ENCODE results near the gene CYSRT1. TPM values are rescaled to one million over a fixed set of nuclear protein-coding genes. Genes with fewer than 3 reads are reported as not detected.

The CYSRT1 gene
- total RNA-seq, 1 donor from 2014 or later = not detected

DNA sequence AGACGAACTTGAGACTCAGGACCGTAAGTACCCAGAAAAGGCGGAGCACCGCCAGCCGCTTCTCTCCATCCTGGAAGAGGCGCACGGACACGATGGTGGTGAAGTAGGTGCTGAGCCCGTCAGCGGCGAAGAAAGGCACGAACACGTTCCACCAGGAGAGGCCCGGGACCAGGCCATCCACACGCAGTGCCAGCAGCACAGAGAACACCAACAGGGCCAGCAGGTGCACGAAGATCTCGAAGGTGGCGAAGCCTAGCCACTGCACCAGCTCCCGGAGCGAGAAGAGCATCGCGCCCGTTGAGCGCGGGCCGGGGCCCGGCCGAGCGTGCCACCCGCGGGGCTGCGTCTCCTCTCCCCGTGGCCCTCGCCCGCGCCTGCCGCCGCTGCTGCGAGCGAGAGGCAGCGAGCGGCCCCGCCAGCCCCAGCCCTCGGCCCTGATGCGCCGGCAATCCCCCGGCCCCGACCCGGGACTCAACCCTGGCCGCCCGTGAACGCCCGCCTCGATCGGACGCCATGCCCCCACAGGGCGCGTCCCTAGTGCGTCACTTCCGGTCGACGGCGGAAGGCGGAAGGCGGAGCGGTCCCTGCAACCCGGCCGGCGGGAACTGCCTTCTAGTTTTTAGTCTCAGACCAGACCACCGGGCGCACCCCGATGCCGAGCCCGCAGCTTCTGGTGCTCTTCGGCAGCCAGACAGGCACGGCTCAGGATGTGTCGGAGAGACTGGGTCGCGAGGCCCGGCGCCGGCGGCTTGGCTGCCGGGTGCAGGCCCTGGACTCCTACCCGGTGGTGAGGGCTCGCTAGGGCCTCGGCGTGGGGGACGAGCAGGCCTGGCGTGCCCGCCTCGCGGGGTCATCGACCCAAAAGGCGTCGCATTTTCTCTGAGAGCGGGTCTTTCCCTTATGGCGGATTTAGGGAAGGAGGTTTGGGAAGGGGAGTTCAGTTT, 19.6 kb upstream of the CYSRT1 start, which contains the start of the genes NDOR1 and TMEM203:
NDOR1 (plus strand) TSS at position 575 of the 944 bp plus-strand sequence; CDS start at position 653, 78 bp downstream.
TMEM203 (minus strand) TSS at position 523 of the 944 bp plus-strand sequence; CDS start at position 289, 234 bp downstream.
- Histone ChIP-seq H3K9me3 (ENCODE audit: control insufficient read depth in 3 of 3, low read length in 3 of 3) (no peaks in the 10 kb centered on the region), H3K36me3 (ENCODE audit: control insufficient read depth in 3 of 3, insufficient read depth in 3 of 3, low read length in 3 of 3) (peaks cover 3 to 12% (median 3%) of the 10 kb centered on the region in 3 donors), H3K4me3 (ENCODE audit: low read length in 3 of 3) (peak within 1 kb of the TSS; percentile 96 to 99 (median 97)), H3K4me1 (ENCODE audit: control insufficient read depth in 3 of 3, insufficient read depth in 3 of 3, low read length in 3 of 3) (peaks cover 51 to 61% (median 52%) of the 10 kb centered on the region in 3 donors), H3K27ac (ENCODE audit: low read depth, low read length) (peak within 1 kb of the TSS; percentile 73), H3K9ac (ENCODE audit: low read depth in 1 of 3, low read length in 3 of 3) (peak within 1 kb of the TSS; percentile 84 to 93 (median 91)), H3K27me3 (ENCODE audit: control insufficient read depth in 3 of 3, insufficient read depth in 3 of 3, low read length in 3 of 3) (no peaks in the 10 kb centered on the region)

DNA sequence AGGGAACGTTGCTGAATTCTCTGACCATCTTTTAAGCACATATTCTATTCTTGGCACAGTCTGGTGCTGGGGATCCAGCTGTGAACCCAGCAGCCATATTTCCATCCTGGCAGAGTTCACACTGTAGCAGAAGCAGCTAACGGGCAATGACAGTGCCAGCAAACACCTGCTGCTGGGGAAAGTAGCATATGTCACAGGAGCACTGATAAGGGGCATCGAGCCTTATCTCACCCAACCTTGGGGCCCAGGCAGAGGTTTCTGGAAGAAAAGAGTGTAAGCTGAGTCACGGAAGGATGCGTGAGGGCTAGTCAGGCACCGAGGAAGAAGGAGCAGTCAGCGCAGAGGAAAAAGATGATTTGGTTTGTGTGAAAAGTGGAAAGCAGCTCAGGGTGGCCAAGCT, 18.4 kb upstream of the CYSRT1 start:
- Histone ChIP-seq H3K4me1 (ENCODE audit: control insufficient read depth in 3 of 3, insufficient read depth in 3 of 3, low read length in 3 of 3) (peaks cover 45 to 54% (median 46%) of the 10 kb centered on the region in 3 donors), H3K27me3 (ENCODE audit: control insufficient read depth in 3 of 3, insufficient read depth in 3 of 3, low read length in 3 of 3) (no peaks in the 10 kb centered on the region), H3K9ac (ENCODE audit: low read depth in 1 of 3, low read length in 3 of 3) (peak overlapping the region; percentile 84 to 93 (median 91)), H3K4me3 (ENCODE audit: low read length in 3 of 3) (peak overlapping the region; percentile 96 to 99 (median 97)), H3K27ac (ENCODE audit: low read depth, low read length) (no peak overlapping the region), H3K36me3 (ENCODE audit: control insufficient read depth in 3 of 3, insufficient read depth in 3 of 3, low read length in 3 of 3) (peaks cover 3 to 12% (median 3%) of the 10 kb centered on the region in 3 donors), H3K9me3 (ENCODE audit: control insufficient read depth in 3 of 3, low read length in 3 of 3) (no peaks in the 10 kb centered on the region)

DNA sequence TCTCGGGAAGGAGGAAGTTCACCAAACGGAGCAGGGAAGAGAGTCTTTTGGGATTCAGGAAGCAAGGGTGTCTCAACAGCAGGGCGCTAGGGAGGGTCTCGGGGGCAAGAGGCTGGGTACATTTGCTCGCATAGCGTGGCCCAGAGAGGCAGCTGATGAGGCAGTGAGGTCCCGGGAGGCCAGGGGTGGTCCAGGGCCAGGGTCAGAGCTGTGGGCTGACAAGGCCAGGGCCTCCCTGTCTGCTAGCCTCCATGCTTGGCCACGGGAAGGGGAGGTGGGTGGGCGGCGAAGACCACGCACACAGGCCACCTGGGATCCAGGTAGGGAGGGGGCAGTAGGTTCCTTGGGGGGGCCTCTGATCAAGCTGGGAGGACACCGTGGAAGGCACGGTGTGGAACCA, 13.4 kb upstream of the CYSRT1 start:
- Histone ChIP-seq H3K27me3 (ENCODE audit: control insufficient read depth in 3 of 3, insufficient read depth in 3 of 3, low read length in 3 of 3) (no peaks in the 10 kb centered on the region), H3K4me3 (ENCODE audit: low read length in 3 of 3) (no peak overlapping the region), H3K27ac (ENCODE audit: low read depth, low read length) (no peak overlapping the region), H3K4me1 (ENCODE audit: control insufficient read depth in 3 of 3, insufficient read depth in 3 of 3, low read length in 3 of 3) (peaks cover 4 to 12% (median 5%) of the 10 kb centered on the region in 3 donors), H3K36me3 (ENCODE audit: control insufficient read depth in 3 of 3, insufficient read depth in 3 of 3, low read length in 3 of 3) (peaks cover 3 to 12% (median 5%) of the 10 kb centered on the region in 3 donors), H3K9me3 (ENCODE audit: control insufficient read depth in 3 of 3, low read length in 3 of 3) (no peaks in the 10 kb centered on the region), H3K9ac (ENCODE audit: low read depth in 1 of 3, low read length in 3 of 3) (no peak overlapping the region)

DNA sequence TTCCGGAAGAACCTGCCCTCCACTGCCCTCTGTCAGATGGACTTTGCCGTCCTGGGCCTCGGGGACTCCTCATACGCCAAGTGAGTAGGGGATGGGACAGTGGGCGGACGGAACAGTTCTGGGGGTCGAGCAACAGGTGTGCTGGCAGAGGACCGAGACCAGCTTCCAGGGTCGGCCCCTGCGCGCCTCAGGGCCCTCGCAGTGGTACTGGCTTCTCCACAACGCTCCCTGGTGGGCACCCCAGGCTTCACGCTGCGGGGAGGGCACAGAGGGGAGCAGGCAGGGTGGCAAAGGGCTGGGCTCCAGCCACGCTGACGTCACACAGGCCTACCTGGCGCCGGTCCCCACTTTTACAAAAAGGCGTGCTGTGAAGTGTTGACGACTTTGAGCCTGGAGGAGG, 12.5 kb upstream of the CYSRT1 start:
- Histone ChIP-seq H3K4me1 (ENCODE audit: control insufficient read depth in 3 of 3, insufficient read depth in 3 of 3, low read length in 3 of 3) (peaks cover 4 to 12% (median 7%) of the 10 kb centered on the region in 3 donors), H3K36me3 (ENCODE audit: control insufficient read depth in 3 of 3, insufficient read depth in 3 of 3, low read length in 3 of 3) (peaks cover 1 to 6% (median 5%) of the 10 kb centered on the region in 3 donors), H3K27ac (ENCODE audit: low read depth, low read length) (no peak overlapping the region), H3K9ac (ENCODE audit: low read depth in 1 of 3, low read length in 3 of 3) (no peak overlapping the region), H3K4me3 (ENCODE audit: low read length in 3 of 3) (no peak overlapping the region), H3K9me3 (ENCODE audit: control insufficient read depth in 3 of 3, low read length in 3 of 3) (no peaks in the 10 kb centered on the region), H3K27me3 (ENCODE audit: control insufficient read depth in 3 of 3, insufficient read depth in 3 of 3, low read length in 3 of 3) (no peaks in the 10 kb centered on the region)

DNA sequence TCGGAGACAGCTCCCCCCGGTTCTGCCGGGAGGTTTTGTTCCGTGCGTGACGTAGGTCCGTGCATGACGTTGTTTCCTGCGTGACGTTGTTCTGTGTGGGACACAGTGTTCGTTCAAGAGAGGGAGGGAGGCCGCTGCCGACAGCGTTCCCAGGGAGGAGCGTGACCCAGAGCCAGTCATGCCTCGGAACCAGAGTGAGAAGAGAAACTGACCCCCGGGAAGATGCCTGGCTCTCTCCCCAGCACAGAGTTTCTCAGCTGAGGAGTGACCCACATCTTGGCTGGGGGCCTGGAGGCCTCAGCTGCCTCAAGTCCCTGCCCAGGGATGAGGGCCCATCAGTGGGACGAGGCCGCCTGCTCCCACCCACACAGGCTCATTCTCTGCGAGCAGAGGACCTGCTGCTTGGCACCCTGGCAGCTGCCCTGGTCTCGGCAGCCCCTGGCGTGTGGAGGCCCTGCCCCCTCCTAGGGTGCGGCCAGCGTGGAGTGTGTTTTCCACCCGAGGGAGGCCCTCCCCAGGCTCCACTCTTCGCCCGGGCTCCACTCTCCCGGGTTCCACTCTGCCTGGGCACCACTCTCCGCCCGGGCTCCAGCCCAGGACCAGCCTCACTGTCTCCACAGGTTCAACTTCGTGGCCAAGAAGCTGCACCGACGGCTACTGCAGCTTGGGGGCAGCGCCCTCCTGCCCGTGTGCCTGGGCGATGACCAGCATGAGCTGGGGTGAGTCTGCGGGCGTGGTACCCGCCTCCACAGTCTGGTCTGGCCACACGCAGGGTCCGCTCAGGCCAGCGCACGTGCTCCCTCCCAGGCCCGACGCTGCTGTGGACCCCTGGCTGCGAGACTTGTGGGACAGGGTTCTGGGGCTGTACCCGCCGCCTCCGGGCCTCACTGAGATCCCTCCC, 11.6 kb upstream of the CYSRT1 start:
- H3K36me3 ChIP-seq (ENCODE audit: control insufficient read depth in 3 of 3, insufficient read depth in 3 of 3, low read length in 3 of 3) = peaks cover 0 to 6% (median 5%) of the 10 kb centered on the region in 3 donors
- H3K9ac ChIP-seq (ENCODE audit: low read depth in 1 of 3, low read length in 3 of 3) = no peak overlapping the region
- no peaks in the 10 kb centered on the region for H3K9me3 ChIP-seq (ENCODE audit: control insufficient read depth in 3 of 3, low read length in 3 of 3)
- no peak overlapping the region for H3K4me3 ChIP-seq (ENCODE audit: low read length in 3 of 3)
- peaks cover 8 to 19% (median 14%) of the 10 kb centered on the region in 3 donors for H3K4me1 ChIP-seq (ENCODE audit: control insufficient read depth in 3 of 3, insufficient read depth in 3 of 3, low read length in 3 of 3)
- no peak overlapping the region for H3K27ac ChIP-seq (ENCODE audit: low read depth, low read length)
- no peaks in the 10 kb centered on the region for H3K27me3 ChIP-seq (ENCODE audit: control insufficient read depth in 3 of 3, insufficient read depth in 3 of 3, low read length in 3 of 3)

DNA sequence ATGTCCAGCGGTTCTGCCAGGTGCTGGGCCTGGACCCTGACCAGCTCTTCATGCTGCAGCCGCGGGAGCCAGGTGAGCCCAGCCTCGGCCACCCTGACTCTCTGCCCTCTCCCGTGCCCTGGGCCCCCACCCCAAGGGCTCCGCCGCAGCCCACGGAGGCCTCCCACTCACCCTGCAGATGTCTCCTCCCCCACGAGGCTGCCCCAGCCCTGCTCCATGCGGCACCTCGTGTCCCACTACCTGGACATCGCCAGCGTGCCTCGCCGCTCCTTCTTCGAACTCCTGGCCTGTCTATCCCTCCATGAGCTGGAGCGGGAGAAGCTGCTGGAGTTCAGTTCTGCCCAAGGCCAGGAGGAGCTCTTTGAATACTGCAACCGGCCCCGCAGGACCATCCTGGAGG, 10.4 kb upstream of the CYSRT1 start:
- H3K27ac ChIP-seq (ENCODE audit: low read depth, low read length) = no peak overlapping the region
- H3K4me3 ChIP-seq (ENCODE audit: low read length in 3 of 3) = no peak overlapping the region
- H3K27me3 ChIP-seq (ENCODE audit: control insufficient read depth in 3 of 3, insufficient read depth in 3 of 3, low read length in 3 of 3) = no peaks in the 10 kb centered on the region
- no peaks in the 10 kb centered on the region for H3K9me3 ChIP-seq (ENCODE audit: control insufficient read depth in 3 of 3, low read length in 3 of 3)
- H3K36me3 ChIP-seq (ENCODE audit: control insufficient read depth in 3 of 3, insufficient read depth in 3 of 3, low read length in 3 of 3) = peaks cover 0 to 2% (median 0%) of the 10 kb centered on the region in 3 donors
- no peak overlapping the region for H3K9ac ChIP-seq (ENCODE audit: low read depth in 1 of 3, low read length in 3 of 3)
- peaks cover 8 to 27% (median 14%) of the 10 kb centered on the region in 3 donors for H3K4me1 ChIP-seq (ENCODE audit: control insufficient read depth in 3 of 3, insufficient read depth in 3 of 3, low read length in 3 of 3)

DNA sequence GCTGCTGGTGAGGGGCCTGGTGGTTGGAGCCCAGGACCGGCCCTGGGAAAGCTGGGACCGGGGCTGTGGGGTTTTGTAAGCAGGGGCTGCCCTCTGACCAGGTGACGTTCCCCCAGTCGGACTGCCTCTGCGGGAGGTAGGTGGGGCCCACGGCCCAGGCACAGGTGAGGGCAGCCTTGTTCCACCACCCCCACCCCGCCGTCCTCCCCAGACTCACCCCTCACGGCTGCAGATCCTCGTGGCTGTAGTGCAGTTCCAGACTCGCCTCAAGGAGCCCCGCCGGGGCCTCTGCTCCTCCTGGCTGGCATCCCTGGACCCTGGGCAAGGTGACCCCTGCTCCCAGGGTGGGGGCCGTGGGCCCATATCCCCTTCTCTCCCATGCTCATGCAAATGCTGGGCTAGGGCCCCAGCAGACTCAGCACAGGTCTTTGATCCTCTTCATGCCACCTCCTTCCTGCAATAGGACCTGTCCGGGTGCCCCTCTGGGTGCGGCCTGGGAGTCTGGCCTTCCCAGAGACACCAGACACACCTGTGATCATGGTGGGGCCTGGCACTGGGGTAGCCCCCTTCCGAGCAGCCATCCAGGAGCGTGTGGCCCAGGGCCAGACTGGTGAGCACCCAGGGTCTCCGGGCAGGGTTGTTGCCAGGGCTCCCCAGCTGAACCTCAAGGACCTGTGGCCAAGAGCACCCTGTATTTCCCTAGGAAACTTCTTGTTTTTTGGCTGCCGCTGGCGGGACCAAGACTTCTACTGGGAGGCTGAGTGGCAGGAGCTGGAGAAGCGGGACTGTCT, 9.6 kb upstream of the CYSRT1 start:
- Histone ChIP-seq H3K4me3 (ENCODE audit: low read length in 3 of 3) (no peak overlapping the region), H3K36me3 (ENCODE audit: control insufficient read depth in 3 of 3, insufficient read depth in 3 of 3, low read length in 3 of 3) (peaks cover 0 to 2% (median 0%) of the 10 kb centered on the region in 3 donors), H3K9ac (ENCODE audit: low read depth in 1 of 3, low read length in 3 of 3) (no peak overlapping the region), H3K4me1 (ENCODE audit: control insufficient read depth in 3 of 3, insufficient read depth in 3 of 3, low read length in 3 of 3) (peaks cover 8 to 27% (median 14%) of the 10 kb centered on the region in 3 donors), H3K9me3 (ENCODE audit: control insufficient read depth in 3 of 3, low read length in 3 of 3) (no peaks in the 10 kb centered on the region), H3K27ac (ENCODE audit: low read depth, low read length) (no peak overlapping the region), H3K27me3 (ENCODE audit: control insufficient read depth in 3 of 3, insufficient read depth in 3 of 3, low read length in 3 of 3) (no peaks in the 10 kb centered on the region)

DNA sequence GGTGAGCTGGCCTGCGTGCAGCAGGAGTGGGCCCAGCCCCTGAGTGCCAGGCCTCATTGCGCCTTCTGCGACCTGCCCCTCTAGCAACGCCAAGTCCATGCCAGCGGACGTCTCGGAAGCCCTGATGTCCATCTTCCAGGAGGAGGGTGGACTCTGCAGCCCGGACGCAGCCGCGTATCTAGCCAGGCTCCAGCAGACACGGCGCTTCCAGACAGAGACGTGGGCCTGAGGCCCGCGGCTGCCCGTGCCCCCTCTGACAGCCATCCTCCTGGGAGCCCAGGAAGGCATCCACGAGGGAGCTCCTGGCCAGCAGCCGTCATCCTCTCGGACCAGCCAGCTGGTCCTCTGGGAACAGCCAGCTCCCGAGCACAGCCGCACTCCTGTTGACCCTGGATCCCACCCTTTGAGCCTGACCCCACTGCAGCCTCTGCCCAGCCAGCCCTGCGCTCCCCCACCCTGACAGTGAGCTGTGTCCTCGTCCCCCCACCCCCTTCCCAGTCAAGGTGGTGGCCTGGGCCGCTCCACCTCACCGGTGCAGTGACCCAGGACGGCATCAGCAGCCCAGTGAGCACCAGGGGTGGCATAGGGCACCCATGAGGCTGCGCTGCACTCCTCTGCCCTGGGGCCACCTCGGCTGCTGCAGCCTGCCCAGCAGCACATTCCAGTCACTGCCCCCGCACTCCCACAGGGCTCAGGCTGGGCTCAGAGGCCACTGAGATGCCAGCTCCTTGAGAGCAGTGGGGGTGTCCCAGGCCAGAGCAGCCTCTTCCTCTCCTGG, 8.6 kb upstream of the CYSRT1 start:
- Histone ChIP-seq H3K9me3 (ENCODE audit: control insufficient read depth in 3 of 3, low read length in 3 of 3) (no peaks in the 10 kb centered on the region), H3K36me3 (ENCODE audit: control insufficient read depth in 3 of 3, insufficient read depth in 3 of 3, low read length in 3 of 3) (peaks cover 0 to 2% (median 0%) of the 10 kb centered on the region in 3 donors), H3K27ac (ENCODE audit: low read depth, low read length) (no peak overlapping the region), H3K4me1 (ENCODE audit: control insufficient read depth in 3 of 3, insufficient read depth in 3 of 3, low read length in 3 of 3) (peaks cover 8 to 27% (median 15%) of the 10 kb centered on the region in 3 donors), H3K27me3 (ENCODE audit: control insufficient read depth in 3 of 3, insufficient read depth in 3 of 3, low read length in 3 of 3) (no peaks in the 10 kb centered on the region), H3K9ac (ENCODE audit: low read depth in 1 of 3, low read length in 3 of 3) (peak overlapping the region in 1 of 3 donors; percentile 69), H3K4me3 (ENCODE audit: low read length in 3 of 3) (no peak overlapping the region)

Data from skeletal muscle tissue (tissue), 4 donors.